Glomerular endothelial cell (primary cell): ENCODE measurements around the gene SBNO1. TPM values are rescaled to one million over a fixed set of nuclear protein-coding genes. Genes with fewer than 3 reads are reported as not detected.
"Not testable (repeated sequence)": the region's sequence is repeated elsewhere in the genome, so short reads cannot be mapped to it uniquely, and the experiment has no call there.

ENCODE experiments used
- DNase-seq: peaks from one replicate; pipeline ENCODE4 v3.0.0-alpha.2; 2011; ENCODE audit warnings: low read depth, low spot score; ENCODE audit errors: extremely low read depth
- total RNA-seq: library from RNA; depleted of rRNA; stranded (reverse); fragments of >200 nt; gene quantifications from 2 replicates; pipeline ENCODE4 v1.2.3, GENCODE V29; 2015

The SBNO1 gene
- total RNA-seq, 1 donor from 2014 or later = 20.2 TPM

GRCh38 chr12:123388951-123389559, 24.4 kb upstream of the SBNO1 start:
- no peak for DNase-seq

DNA sequence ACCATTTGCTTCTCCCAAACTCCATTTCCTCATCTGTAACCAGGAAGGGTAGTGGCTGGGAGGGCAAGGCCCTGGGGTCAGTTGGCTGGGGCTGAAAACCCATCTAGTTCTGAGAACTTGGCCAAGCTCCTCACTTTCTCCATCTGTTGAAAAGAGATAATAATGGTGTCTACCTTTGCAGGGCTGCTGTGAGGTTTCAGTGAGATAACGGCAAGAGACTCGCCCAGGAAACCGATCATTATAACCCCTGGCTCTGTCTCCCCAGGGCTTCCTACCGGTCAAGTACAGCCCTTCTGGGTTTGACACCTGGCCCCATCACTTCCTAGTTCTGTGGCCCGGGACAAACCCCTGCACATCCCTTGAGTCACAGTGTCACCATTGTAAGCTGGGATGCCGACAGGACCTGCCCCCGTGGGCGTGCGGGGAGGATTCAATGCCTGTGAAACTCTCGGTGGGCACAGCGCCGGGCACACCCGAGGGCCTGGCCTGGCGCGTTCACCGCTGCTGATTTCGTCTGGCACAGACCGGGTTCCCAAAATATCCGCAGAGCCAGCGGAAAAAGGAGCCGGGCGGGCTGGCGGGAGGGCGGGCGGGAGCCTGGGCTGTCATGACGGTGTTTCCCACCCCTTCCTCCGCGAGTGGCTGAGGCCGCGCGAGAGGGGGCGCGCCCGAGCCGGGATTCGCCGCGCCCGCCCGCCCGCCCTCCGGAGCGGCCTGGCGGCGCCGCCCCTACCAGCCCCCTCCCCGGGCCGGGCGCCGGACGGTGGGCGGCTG, 23.7 kb upstream of the SBNO1 start:
- no peak for DNase-seq

- no peak for DNase-seq
Observed at GRCh38 chr12:123387508-123388176, 23.0 kb upstream of the SBNO1 start.

DNA sequence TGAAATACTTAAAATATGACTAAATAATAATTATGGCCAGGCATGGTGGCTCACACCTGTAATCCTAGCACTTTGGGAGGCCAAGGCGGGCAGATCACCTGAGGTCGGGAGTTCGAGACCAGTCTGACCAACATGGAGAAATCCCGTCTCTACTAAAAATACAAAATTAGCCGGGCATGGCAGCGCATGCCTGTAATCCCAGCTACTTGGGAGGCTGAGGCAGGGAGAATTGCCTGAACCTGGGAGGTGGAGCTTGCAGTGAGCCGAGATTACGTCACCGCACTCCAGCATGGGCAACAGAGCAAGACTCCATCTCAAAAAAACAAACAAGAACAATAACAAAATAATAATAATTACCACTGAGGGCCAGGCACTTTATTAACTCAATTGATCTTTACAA, 20.9 kb upstream of the SBNO1 start:
- DNase-seq = not testable (repeated sequence)

DNA sequence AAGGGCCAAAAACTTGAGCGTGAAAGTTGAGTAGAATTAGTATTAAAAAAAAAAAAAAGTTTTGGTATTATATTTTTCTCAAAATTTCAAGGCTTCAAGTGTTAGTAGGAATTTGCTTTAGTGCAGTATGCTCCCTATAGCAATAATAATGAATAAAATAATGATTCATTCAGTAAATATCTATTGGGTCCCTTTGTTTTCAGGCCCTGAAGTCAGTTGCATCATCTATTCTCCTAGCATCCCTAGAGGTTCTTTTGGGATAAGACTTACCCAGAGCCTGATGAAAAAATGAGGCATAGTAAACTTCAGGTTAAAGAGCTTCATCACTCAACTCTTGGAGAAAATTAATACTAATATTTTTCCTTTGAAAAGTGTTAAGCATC, 20.3 kb upstream of the SBNO1 start:
- DNase-seq = no peak

- DNase-seq = no peak
Observed at GRCh38 chr12:123384318-123384993, 19.8 kb upstream of the SBNO1 start.

DNA sequence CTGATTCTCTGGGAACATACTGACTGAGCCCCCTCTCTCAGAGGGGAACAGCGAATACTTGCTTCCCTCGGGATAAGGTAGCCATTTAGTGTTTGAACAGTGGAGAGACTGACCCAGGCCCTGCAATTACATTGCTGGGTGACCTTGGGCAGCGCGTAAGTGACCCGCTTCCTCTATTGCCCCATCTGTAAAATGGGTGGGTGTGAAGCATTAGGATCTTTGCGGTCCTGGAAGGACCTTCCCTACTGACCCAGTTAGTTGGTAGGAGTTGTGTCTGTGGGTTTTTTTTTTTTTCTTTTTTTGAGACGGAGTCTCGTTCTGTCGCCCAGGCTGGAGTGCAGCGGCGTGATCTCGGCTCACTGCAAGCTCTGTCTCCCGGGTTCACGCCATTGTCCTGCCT, 18.0 kb upstream of the SBNO1 start:
- no peak for DNase-seq

- DNase-seq = no peak
Observed at GRCh38 chr12:123379391-123379790, 14.7 kb upstream of the SBNO1 start.

- DNase-seq = not testable (repeated sequence)
Observed at GRCh38 chr12:123372415-123372814, 7.8 kb upstream of the SBNO1 start.

DNA sequence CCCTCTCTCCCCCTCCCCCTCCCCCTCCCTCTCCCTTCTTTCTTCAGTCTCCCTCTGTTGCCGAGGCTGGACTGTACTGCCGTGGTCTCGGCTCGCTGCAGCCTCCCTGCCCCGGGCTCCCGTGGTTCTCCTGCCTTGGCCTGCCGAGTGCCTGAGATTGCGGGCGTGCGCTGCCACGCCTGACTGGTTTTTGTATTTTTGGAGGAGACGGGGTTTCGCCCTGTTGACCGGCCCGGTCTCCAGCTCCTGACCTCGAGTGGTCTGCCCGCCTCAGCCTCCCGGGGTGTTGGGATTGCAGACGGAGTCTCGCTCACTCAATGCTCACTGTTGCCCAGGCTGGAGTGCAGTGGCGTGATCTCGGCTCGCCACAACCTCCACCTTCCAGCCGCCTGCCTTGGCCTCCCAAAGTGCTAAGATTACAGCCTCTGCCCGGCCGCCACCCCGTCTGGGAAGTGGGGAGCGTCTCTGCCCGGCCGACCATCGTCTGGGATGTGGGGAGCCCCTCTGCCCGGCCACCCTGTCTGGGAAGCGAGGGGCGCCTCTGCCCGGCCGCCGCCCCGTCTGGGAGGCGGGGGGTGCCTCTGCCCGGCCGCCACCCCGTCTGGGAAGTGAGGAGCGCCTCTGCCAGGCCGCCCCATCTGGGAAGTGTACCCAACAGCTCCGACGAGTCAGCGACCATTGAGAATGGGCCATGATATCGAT, 7.2 kb upstream of the SBNO1 start:
- not testable (repeated sequence) for DNase-seq

DNA sequence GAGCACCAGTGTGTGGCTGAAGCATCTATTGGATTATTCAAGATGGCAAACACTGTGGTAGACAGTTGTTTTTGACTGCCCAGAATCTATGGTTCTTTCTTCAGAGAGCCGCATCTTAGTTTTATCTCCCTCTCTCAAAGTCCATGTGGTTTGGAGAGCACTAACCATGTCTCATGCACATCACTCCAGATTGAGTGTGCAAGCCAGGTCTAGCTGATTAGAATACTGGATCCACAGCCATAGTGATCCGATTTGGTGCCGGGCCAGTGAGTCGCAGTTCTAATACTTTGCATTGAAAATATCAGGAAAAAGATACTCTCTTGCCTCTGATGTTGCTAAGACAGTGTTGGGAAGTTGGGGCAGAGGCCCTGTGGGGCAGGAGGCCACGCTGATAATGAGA, 4.6 kb upstream of the SBNO1 start:
- DNase-seq = no peak

DNA sequence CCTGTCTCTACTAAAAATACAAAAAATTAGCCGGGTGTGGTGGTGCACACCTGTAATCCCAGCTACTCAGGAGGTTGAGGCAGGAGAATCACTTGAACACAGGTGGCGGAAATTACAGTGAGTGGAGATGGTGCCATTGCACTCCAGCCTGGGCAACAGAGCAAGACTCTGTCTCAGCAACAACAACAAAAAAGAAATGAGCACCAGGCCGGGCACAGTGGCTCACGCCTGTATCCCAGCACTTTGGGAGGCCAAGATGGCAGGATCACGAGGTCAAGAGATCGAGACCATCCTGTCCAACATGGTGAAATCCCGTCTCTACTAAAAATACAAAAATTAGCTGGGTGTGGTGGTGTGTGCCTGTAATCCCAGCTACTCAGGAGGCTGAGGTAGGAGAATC, 3.8 kb upstream of the SBNO1 start:
- not testable (repeated sequence) for DNase-seq

DNA sequence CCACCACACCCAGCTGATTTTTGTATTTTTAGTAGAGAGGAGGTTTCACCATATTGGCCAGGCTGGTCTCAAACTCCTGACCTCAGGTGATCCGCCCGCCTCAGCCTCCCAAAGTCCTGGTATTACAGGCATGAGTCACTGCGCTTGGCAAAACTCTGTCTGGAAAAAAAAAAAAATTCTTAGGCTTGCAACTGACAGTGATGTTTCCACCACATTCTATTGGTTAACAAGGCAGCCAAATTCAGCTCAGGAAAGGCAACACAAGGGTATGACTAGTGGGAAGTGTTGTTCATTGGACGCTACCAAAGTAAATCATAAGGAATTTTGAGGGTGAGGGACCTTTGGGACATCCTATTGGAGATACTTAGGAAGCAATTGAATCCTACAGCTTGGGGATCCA, 2.9 kb upstream of the SBNO1 start:
- DNase-seq = no peak

- DNase-seq = peak; percentile 83
Observed at GRCh38 chr12:123365025-123365917, 624 bp upstream of the SBNO1 start.

GRCh38 chr12:123363740-123364531, 711 bp downstream of the SBNO1 start:
- no peak for DNase-seq

GRCh38 chr12:123363390-123363739, 1.3 kb downstream of the SBNO1 start:
- DNase-seq = no peak

GRCh38 chr12:123358035-123358434, 6.6 kb downstream of the SBNO1 start:
- DNase-seq = no peak

DNA sequence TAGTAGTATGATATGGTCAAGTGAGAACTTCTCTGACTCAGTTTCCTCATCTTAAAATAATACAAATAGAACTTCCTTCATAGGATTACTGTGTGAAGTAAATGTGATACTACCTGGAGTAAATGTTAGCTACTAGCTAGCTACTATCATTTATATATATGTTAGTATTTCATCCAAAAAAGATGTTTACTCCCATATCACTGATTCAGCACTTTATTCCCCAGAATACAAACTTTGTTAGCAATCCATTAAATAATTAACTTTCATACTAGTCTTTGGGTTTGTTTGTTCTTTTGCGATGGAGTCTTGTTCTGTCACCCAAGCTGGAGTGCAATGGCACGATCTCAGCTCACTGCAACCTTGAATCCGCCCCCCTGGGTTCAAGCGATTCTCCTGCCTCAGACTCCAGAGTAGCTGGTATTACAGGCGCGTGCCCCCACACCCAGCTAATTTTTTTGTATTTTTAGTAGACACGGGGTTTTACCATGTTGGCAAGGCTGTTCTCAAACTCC, 8.4 kb downstream of the SBNO1 start:
- no peak for DNase-seq

- no peak for DNase-seq
Observed at GRCh38 chr12:123354600-123354999, 10.0 kb downstream of the SBNO1 start.
